Measurements from ENCODE around the gene MPO. TPM values are rescaled to one million over a fixed set of nuclear protein-coding genes. Genes with fewer than 3 reads are reported as not detected.
A peak's percentile ranks its signal among the peaks of the same experiment; 100 is the strongest.

The MPO gene
- total RNA-seq, 2 donors from 2014 or later, result 0.07 TPM; not detected in 1

DNA sequence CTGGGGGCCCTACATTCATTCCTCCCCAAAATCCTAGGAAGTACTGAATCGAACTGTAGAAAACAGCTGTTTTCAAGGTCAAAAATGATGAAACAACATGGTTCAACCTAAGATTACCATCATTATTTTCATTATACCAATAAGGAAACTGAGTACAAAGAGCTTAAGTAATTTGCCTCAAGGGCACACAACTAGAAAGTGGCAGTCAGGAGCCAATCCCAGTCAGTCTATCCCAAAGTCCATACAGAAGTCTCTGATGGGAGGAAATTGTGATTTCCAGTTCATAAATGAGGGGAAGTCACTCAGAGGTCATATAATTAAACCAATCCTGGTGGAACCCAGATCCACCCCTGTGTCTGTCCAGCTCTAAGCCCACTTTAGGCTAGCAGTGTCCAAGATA is 34.0 kb downstream of the MPO start:
- H3K27ac Mint-ChIP-seq, result no peak overlapping the region
- peaks cover 44% of the 10 kb centered on the region for H3K27me3 Mint-ChIP-seq
- H3K9me3 ChIP-seq (ENCODE audit: control insufficient read depth, low read length, poor library complexity, severe bottlenecking), result no peaks in the 10 kb centered on the region
- H3K4me3 Mint-ChIP-seq, result no peak overlapping the region
- peaks cover 16% of the 10 kb centered on the region for H3K4me1 Mint-ChIP-seq
- no peak for ATAC-seq
- no peak for DNase-seq
- peaks cover 2% of the 10 kb centered on the region for H3K36me3 Mint-ChIP-seq (ENCODE audit: low read depth)

DNA sequence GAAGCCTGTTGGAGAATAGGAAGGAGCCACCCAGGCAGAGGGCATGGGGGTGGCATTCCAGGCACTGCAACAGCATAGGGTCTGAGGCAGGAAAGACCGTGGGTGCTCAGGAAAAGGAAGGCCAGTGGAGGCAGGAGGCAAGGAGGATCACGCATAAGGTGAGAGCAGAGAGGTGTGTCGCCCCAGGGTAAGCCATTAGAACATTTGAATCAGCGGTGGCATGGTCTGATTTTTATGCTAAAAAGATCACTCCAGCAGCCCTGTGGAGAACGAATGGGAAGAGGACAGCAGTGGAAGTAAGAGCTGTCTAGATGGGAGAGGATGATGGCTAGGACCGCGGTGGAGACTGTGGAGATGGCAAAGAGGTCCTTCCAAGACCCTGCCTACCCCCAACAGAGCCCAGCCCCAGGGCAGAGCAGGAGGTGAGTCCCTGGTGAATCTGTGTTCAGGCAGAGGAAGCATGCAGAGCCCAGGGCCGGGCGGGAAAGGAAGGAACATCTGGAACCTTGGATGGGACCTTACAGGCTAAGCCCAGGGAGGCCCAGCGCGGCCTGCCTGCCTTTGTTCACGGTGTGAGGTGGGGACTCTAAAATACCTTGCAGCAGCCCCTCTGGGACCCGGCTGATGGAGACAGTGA is 34.5 kb downstream of the MPO start:
- ATAC-seq (no peak), DNase-seq (no peak)
- H3K4me1 Mint-ChIP-seq, result peaks cover 16% of the 10 kb centered on the region
- no peak overlapping the region for H3K27ac Mint-ChIP-seq
- H3K27me3 Mint-ChIP-seq, result peaks cover 49% of the 10 kb centered on the region
- H3K4me3 Mint-ChIP-seq, result no peak overlapping the region
- peaks cover 2% of the 10 kb centered on the region for H3K36me3 Mint-ChIP-seq (ENCODE audit: low read depth)
- no peaks in the 10 kb centered on the region for H3K9me3 ChIP-seq (ENCODE audit: control insufficient read depth, low read length, poor library complexity, severe bottlenecking)

DNA sequence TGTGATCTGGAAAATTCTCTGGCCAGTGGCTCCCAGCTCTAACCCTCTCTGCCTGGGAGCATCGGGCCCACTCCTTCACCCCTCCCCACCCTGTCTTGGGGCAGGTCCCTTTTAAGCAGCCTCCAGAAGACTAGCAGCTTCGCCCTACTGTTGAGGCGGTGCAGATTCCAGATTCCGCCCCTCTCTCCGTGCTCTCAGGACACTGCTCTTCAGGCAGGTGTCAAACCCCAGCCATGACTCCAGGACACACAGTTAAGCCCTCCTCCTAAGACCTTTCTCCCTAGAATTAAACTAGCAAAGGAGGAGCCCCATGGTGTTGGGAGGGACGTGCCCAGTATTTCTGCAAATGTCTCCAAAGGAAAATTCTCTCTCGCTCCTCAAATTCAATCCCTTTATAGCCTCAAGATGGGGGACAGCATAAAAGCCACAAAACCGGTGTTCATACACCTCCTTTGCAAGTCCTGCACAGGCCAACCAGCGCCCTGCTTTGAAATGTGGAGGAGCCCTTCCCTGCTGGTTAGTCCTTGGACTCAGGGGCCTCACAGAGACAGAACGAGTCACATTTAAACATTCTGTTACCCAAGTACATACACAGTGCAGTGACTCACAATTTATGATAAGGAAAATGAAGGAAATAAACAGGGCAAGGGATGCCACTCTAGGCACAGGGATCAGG is 35.2 kb downstream of the MPO start:
- ATAC-seq (no peak), DNase-seq (no peak)
- Mint-ChIP-seq H3K36me3 (ENCODE audit: low read depth) (peaks cover 2% of the 10 kb centered on the region), H3K27me3 (peaks cover 53% of the 10 kb centered on the region), H3K27ac (no peak overlapping the region), H3K4me3 (no peak overlapping the region), H3K4me1 (peaks cover 16% of the 10 kb centered on the region)
- H3K9me3 ChIP-seq (ENCODE audit: control insufficient read depth, low read length, poor library complexity, severe bottlenecking), result no peaks in the 10 kb centered on the region

DNA sequence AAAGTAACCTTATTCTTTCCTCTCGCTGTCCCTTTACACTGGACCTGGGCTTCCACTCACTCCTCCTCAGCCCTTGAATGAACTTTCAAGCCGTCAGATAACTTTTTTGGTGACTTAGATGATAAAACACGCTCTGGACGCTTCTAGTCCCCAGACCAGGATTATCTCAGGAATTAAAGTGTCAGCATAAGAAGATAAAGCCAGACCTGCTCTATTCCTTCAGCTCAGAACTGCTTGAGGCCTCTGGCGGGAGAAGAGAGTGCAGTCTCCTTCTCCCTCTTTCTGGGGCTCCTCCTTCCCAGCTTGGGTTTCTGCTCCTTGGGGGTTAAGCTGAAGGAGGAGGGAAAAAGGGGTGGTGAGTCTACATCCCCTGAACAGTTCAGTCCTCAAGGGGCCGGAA is 35.8 kb downstream of the MPO start:
- H3K36me3 Mint-ChIP-seq (ENCODE audit: low read depth), result peaks cover 2% of the 10 kb centered on the region
- H3K9me3 ChIP-seq (ENCODE audit: control insufficient read depth, low read length, poor library complexity, severe bottlenecking), result no peaks in the 10 kb centered on the region
- H3K27me3 Mint-ChIP-seq, result peaks cover 59% of the 10 kb centered on the region
- DNase-seq (no peak), ATAC-seq (no peak)
- peaks cover 12% of the 10 kb centered on the region for H3K4me1 Mint-ChIP-seq
- H3K27ac Mint-ChIP-seq, result no peak overlapping the region
- H3K4me3 Mint-ChIP-seq, result no peak overlapping the region

DNA sequence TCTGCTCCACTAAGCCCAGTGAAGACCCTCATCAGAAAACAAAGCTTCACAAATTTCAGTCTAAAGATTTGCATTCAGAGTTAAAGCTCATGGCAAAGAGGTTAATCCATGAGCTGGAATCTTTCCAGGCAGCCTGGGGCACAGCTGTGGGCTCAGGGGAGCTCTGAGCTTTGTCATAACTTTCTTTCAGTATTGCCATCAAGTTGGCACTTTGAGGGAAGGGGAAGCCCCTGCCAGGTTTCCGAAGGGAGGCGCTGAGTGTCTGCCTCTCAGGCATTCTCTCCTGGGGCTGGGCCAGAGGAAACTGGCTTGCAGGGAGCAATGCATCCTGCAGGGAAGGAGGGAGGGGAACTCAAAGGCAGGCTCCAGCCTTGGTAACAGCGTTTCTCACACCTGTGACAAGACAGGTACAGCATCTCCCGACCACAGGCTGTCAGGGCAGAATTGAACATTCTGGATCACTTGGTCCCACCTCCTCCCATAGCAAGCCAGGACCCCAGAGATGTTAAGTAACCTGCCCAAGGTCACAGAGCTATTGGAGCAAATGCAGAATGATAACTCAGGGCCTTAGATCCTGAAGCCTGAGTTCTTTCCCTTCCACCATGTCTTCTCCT is 38.5 kb downstream of the MPO start:
- Mint-ChIP-seq H3K27ac (no peak overlapping the region), H3K4me3 (no peak overlapping the region), H3K4me1 (peaks cover 4% of the 10 kb centered on the region), H3K27me3 (peaks cover 76% of the 10 kb centered on the region), H3K36me3 (ENCODE audit: low read depth) (peaks cover 2% of the 10 kb centered on the region)
- no peak for ATAC-seq
- no peak for DNase-seq
- no peaks in the 10 kb centered on the region for H3K9me3 ChIP-seq (ENCODE audit: control insufficient read depth, low read length, poor library complexity, severe bottlenecking)

DNA sequence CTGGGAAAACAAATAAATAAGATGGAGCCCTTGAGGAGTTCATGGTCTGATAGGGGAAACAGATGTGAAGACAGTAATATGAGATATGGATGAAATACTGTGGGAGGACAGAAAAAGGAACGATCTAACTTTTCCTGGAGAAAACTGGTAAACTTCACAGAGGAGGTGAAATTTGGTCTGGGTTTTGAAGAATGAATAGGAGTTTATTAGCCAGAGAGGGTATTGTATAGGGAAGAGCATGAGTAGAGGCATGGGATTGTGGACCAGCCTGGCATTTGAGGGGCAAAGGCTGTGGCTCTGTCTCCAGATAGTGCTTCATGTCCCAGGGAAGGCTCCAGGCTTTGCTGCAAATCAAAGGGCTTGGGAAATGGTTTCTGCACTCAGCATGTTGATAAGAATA is 40.7 kb downstream of the MPO start:
- H3K9me3 ChIP-seq (ENCODE audit: control insufficient read depth, low read length, poor library complexity, severe bottlenecking), result no peaks in the 10 kb centered on the region
- H3K4me3 Mint-ChIP-seq, result no peak overlapping the region
- no peak for DNase-seq
- H3K27ac Mint-ChIP-seq, result no peak overlapping the region
- no peak for ATAC-seq
- H3K36me3 Mint-ChIP-seq (ENCODE audit: low read depth), result peaks cover 2% of the 10 kb centered on the region
- H3K4me1 Mint-ChIP-seq, result peaks cover 6% of the 10 kb centered on the region
- H3K27me3 Mint-ChIP-seq, result peaks cover 85% of the 10 kb centered on the region

DNA sequence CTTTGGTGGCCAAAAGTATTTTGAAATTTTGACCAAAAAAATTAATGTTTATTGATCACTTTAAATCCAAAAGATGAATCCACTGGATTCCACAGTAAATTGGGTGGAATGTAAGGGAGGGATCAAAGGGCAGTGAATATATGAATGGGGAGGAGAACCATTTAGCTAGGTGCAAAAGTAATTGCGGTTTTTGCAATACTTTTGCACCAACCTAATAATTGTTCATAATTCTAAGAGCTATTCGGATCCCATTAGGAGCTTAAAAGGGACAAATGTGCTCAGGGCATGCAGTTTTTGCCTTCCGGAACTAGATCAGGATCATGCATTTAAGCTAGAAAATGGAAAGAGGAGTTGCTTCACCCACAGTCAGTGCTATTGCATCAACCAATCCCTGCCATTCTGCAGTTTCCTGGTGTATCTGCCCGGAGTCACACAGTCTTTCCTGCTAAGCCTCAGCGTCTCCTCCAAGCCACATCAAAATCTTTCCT is 42.5 kb downstream of the MPO start, which contains the start of gene LPO:
Gene LPO (plus strand): TSS at position 438 of the 488 bp plus-strand sequence. CDS start 4,396 bp downstream, outside the sequence.
- no peak within 1 kb of the TSS for H3K4me3 Mint-ChIP-seq
- H3K4me1 Mint-ChIP-seq, result peaks cover 2% of the 10 kb centered on the region
- no peak for DNase-seq
- ATAC-seq, result no peak
- H3K9me3 ChIP-seq (ENCODE audit: control insufficient read depth, low read length, poor library complexity, severe bottlenecking), result no peaks in the 10 kb centered on the region
- peaks cover 77% of the 10 kb centered on the region for H3K27me3 Mint-ChIP-seq
- H3K27ac Mint-ChIP-seq, result no peak within 1 kb of the TSS
- no peaks in the 10 kb centered on the region for H3K36me3 Mint-ChIP-seq (ENCODE audit: low read depth)

DNA sequence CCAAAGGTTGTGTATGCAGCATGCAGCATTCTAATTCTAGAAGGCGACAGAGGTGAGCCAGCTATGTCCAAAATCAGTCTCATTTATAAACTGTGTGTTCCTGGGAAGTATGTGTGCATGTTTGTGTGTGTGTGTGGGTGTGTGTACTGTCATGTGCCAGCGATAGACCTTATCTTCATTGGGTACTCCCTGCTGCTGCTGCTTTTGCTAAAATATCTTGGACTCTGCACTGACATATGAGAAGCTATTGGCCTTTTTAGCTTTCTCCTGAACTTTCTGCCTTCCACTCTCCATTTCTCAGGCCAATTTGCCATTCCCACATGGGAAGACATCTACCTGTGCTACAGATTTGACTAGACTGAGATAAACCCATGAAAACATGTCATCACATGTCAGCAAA is 44.3 kb downstream of the MPO start:
- DNase-seq (no peak), ATAC-seq (no peak)
- peaks cover 73% of the 10 kb centered on the region for H3K27me3 Mint-ChIP-seq
- peaks cover 4% of the 10 kb centered on the region for H3K4me1 Mint-ChIP-seq
- H3K36me3 Mint-ChIP-seq (ENCODE audit: low read depth), result no peaks in the 10 kb centered on the region
- no peak overlapping the region for H3K27ac Mint-ChIP-seq
- no peak overlapping the region for H3K4me3 Mint-ChIP-seq
- no peaks in the 10 kb centered on the region for H3K9me3 ChIP-seq (ENCODE audit: control insufficient read depth, low read length, poor library complexity, severe bottlenecking)

DNA sequence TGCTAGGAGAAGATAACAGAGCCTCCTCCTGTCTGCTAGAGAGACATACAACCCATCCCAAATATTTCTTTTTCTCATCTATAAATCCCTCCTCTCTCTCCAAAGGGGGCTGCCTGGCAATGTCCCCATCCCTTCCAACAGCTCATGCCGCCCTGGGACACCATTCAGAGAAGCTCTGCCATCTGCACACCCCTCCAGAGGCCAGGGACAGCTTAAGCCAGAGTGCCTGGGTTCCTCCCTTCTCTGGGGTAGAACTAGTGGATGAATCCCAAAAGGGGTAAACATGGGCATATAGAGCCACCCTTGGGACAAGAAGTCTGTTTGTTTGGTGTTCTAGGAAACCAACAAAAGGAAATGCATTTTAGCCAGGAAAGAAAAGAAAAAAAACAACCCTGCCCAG is 44.9 kb downstream of the MPO start:
- peaks cover 4% of the 10 kb centered on the region for H3K4me1 Mint-ChIP-seq
- H3K36me3 Mint-ChIP-seq (ENCODE audit: low read depth), result no peaks in the 10 kb centered on the region
- H3K9me3 ChIP-seq (ENCODE audit: control insufficient read depth, low read length, poor library complexity, severe bottlenecking), result no peaks in the 10 kb centered on the region
- H3K4me3 Mint-ChIP-seq, result no peak overlapping the region
- no peak for DNase-seq
- peaks cover 70% of the 10 kb centered on the region for H3K27me3 Mint-ChIP-seq
- H3K27ac Mint-ChIP-seq, result no peak overlapping the region
- no peak for ATAC-seq

DNA sequence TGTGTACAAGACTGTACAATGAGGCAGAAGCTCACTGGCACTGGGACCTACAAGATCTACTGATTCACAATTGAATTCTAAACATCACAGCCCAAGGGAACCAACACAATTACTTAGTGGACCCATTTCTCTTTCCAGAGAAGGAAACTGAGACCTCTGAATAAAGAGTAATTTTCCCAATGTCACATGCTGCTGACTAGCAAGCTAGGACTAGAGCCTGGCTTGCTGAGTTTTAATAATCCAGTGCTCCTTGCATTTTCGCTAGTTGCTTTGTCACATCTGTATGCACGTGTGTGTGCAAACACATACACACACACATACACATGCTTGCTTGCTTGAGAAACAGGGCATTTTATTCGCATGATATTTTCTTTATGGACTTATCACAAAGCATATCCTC is 46.2 kb downstream of the MPO start:
- H3K9me3 ChIP-seq (ENCODE audit: control insufficient read depth, low read length, poor library complexity, severe bottlenecking), result no peaks in the 10 kb centered on the region
- Mint-ChIP-seq H3K4me1 (peaks cover 4% of the 10 kb centered on the region), H3K27ac (no peak overlapping the region), H3K36me3 (ENCODE audit: low read depth) (no peaks in the 10 kb centered on the region), H3K4me3 (no peak overlapping the region), H3K27me3 (peaks cover 58% of the 10 kb centered on the region)
- DNase-seq (no peak), ATAC-seq (no peak)

DNA sequence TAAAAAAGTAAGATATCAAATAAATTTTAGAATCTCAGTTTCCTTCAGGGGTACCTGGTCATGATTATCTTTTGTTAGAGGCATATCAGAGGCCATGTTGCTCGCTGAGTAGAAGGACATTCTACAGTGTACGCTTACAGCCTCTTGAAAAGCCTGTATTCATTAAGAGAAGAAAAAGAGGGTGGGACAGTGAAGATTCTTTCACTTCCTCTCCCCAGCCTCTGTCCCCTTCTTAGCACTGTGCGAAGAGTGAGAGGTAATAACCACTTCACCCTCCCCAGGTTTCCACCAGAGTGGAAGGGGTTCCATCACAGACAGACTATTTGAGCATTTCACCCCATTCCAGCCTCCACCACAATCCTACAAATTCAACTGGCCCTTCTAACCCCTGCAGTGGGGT is 47.2 kb downstream of the MPO start:
- Mint-ChIP-seq H3K4me3 (no peak overlapping the region), H3K27me3 (peaks cover 55% of the 10 kb centered on the region), H3K4me1 (peaks cover 4% of the 10 kb centered on the region), H3K27ac (no peak overlapping the region), H3K36me3 (ENCODE audit: low read depth) (peaks cover 3% of the 10 kb centered on the region)
- no peaks in the 10 kb centered on the region for H3K9me3 ChIP-seq (ENCODE audit: control insufficient read depth, low read length, poor library complexity, severe bottlenecking)
- DNase-seq (no peak), ATAC-seq (peak; percentile 64)

DNA sequence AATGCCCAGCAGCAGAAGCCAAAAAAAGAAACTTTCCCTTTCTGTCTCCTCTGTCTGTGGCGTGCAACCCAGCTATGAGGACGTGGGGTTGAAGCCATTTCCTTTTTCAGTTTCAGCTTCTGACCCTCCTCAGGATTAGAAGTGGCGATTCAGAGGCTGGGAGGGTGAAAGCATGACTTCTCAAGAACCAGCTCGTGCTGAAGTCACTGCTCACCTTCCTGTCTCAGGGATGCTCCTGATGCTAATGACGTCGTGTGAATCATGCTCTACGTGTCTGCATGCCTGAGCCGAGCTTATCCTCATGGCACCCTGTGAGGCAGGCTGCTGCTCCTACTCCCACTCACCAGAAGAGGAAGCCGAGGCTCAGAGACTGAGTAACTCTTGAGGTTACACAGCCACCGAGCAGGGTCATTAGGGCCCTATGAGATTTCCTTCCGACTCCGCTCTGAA is 48.0 kb downstream of the MPO start:
- H3K36me3 Mint-ChIP-seq (ENCODE audit: low read depth), result peaks cover 3% of the 10 kb centered on the region
- no peaks in the 10 kb centered on the region for H3K9me3 ChIP-seq (ENCODE audit: control insufficient read depth, low read length, poor library complexity, severe bottlenecking)
- ATAC-seq (peak; percentile 52), DNase-seq (no peak)
- no peak overlapping the region for H3K4me3 Mint-ChIP-seq
- H3K27ac Mint-ChIP-seq, result no peak overlapping the region
- peaks cover 53% of the 10 kb centered on the region for H3K27me3 Mint-ChIP-seq
- H3K4me1 Mint-ChIP-seq, result peaks cover 4% of the 10 kb centered on the region

DNA sequence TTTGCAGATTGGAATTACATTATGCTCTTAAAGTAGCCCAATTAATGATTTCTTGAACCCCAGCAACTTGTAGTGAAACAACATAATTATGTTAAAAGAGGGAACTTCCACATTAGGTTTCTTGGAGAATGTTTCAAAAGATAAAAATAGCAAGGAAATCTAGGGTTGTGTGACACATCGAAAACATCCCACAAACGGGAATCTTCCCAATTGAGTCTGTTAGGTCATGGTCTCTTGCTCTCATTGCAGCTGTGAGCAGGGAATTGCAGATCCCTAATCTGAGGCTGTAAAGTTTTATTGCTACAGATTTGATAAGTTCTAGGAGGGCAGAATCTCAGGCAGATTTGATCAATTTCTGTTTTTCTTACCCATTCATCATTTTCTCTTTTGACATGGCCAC is 49.1 kb downstream of the MPO start:
- Mint-ChIP-seq H3K4me3 (no peak overlapping the region), H3K27ac (no peak overlapping the region), H3K4me1 (peaks cover 4% of the 10 kb centered on the region), H3K36me3 (ENCODE audit: low read depth) (peaks cover 3% of the 10 kb centered on the region), H3K27me3 (peaks cover 56% of the 10 kb centered on the region)
- no peak for ATAC-seq
- DNase-seq, result no peak
- no peaks in the 10 kb centered on the region for H3K9me3 ChIP-seq (ENCODE audit: control insufficient read depth, low read length, poor library complexity, severe bottlenecking)
